IPS-18c (cell line): ENCODE data around the gene ZNF444.
A peak's percentile ranks its signal among the peaks of the same experiment; 100 is the strongest.
"Not testable (repeated sequence)": the region's sequence is repeated elsewhere in the genome, so short reads cannot be mapped to it uniquely, and the experiment has no call there.

Experiments used
- H3K4me3 ChIP-seq: 2 replicates; pipeline ENCODE4 v1.7.0; 2013; ENCODE audit warnings: low read depth, mild to moderate bottlenecking, low read length, moderate library complexity; ENCODE audit not compliant: insufficient read depth
- H3K9me3 ChIP-seq: one replicate; pipeline ENCODE4 v1.6.1; 2013; ENCODE audit warnings: mild to moderate bottlenecking, low read length, moderate library complexity; ENCODE audit not compliant: control insufficient read depth, insufficient read depth

ZNF444 gene

GRCh38 chr19:56140583-56141416, at the start of gene ZNF444:
Gene ZNF444 (plus strand): TSS chr19:56141287. CDS start chr19:56146912, 5,625 bp downstream.
- Histone ChIP-seq H3K4me3 (peak within 1 kb of the TSS; percentile 67), H3K9me3 (peaks cover 2% of the 10 kb centered on the region)

GRCh38 chr19:56091751-56092546, 49.1 kb upstream of the ZNF444 start:
- H3K4me3 ChIP-seq, result no peak overlapping the region

GRCh38 chr19:56092685-56093631, 48.1 kb upstream of the ZNF444 start:
- no peaks in the 10 kb centered on the region for H3K9me3 ChIP-seq
- no peak overlapping the region for H3K4me3 ChIP-seq

More at GRCh38 chr19:56091751-56092546, 49.1 kb upstream of the ZNF444 start:
- no peaks in the 10 kb centered on the region for H3K9me3 ChIP-seq

GRCh38 chr19:56094449-56094848, 46.6 kb upstream of the ZNF444 start:
- Histone ChIP-seq H3K4me3 (no peak overlapping the region), H3K9me3 (no peaks in the 10 kb centered on the region)

GRCh38 chr19:56096665-56097064, 44.4 kb upstream of the ZNF444 start:
- Histone ChIP-seq H3K9me3 (no peaks in the 10 kb centered on the region), H3K4me3 (no peak overlapping the region)

- Histone ChIP-seq H3K9me3 (no peaks in the 10 kb centered on the region), H3K4me3 (no peak overlapping the region)
These were observed 43.8 kb upstream of the ZNF444 start for GRCh38 chr19:56097306-56097705.

GRCh38 chr19:56097776-56098175, 43.3 kb upstream of the ZNF444 start:
- Histone ChIP-seq H3K4me3 (no peak overlapping the region), H3K9me3 (no peaks in the 10 kb centered on the region)

- H3K9me3 ChIP-seq, H3K4me3 ChIP-seq: not testable (repeated sequence)
These were observed 42.9 kb upstream of the ZNF444 start for GRCh38 chr19:56098237-56098636.

GRCh38 chr19:56098731-56099568, 42.1 kb upstream of the ZNF444 start:
- no peak overlapping the region for H3K4me3 ChIP-seq
- no peaks in the 10 kb centered on the region for H3K9me3 ChIP-seq

- H3K9me3 ChIP-seq, result no peaks in the 10 kb centered on the region
- H3K4me3 ChIP-seq, result no peak overlapping the region
These were observed 41.2 kb upstream of the ZNF444 start for GRCh38 chr19:56099638-56100539.

GRCh38 chr19:56101095-56101494, 40.0 kb upstream of the ZNF444 start:
- Histone ChIP-seq H3K9me3 (no peaks in the 10 kb centered on the region), H3K4me3 (no peak overlapping the region)

GRCh38 chr19:56101746-56102535, 39.1 kb upstream of the ZNF444 start:
- no peaks in the 10 kb centered on the region for H3K9me3 ChIP-seq
- no peak overlapping the region for H3K4me3 ChIP-seq

- H3K4me3 ChIP-seq, result no peak overlapping the region
- no peaks in the 10 kb centered on the region for H3K9me3 ChIP-seq
These were observed 38.0 kb upstream of the ZNF444 start for GRCh38 chr19:56103027-56103614.

- no peaks in the 10 kb centered on the region for H3K9me3 ChIP-seq
- H3K4me3 ChIP-seq, result no peak overlapping the region
These were observed 36.7 kb upstream of the ZNF444 start for GRCh38 chr19:56104423-56104822.
